Neural cell (in vitro differentiated cells): ENCODE results near the gene FCHO1. TPM values are rescaled to one million over a fixed set of nuclear protein-coding genes. Genes with fewer than 3 reads are reported as not detected.

ENCODE experiments used
- H2AFZ ChIP-seq: fragments of 200-600, 300-800 bp; sonication (generic), shearing (Covaris generic); 2 replicates; pipeline ENCODE4 v1.6.0; 2014; ENCODE audit warnings: low read depth, mild to moderate bottlenecking, antibody characterized with exemption, low read length, moderate library complexity
- H3F3A ChIP-seq: fragments of 200-600 bp; shearing (Covaris generic); 2 replicates; pipeline ENCODE4 v1.6.1; 2016; ENCODE audit warnings: mild to moderate bottlenecking, moderate library complexity, mixed read lengths, antibody characterized with exemption, low read length; ENCODE audit not compliant: insufficient read depth, poor library complexity, severe bottlenecking
- H3K27ac ChIP-seq: fragments of 200-600, 300-800 bp; sonication (generic), shearing (Covaris generic); 2 replicates; pipeline ENCODE4 v1.5.1; 2014; ENCODE audit warnings: mild to moderate bottlenecking, low read length, moderate library complexity
- H3K27me3 ChIP-seq: fragments of 300-800, 200-600 bp; sonication (generic), shearing (Covaris generic); 2 replicates; pipeline ENCODE4 v1.6.0; 2014; ENCODE audit warnings: mild to moderate bottlenecking, low read depth, low read length, moderate library complexity; ENCODE audit not compliant: insufficient read depth
- H3K36me3 ChIP-seq: fragments of 300-800, 200-600 bp; sonication (generic), shearing (Covaris generic); 2 replicates; pipeline ENCODE4 v1.5.1; 2014; ENCODE audit warnings: mild to moderate bottlenecking, antibody characterized with exemption, low read length, moderate library complexity; ENCODE audit not compliant: insufficient read depth
- H3K4me2 ChIP-seq: fragments of 300-800, 200-600 bp; sonication (generic), shearing (Covaris generic); 2 replicates; pipeline ENCODE4 v1.6.0; 2014; ENCODE audit warnings: mild to moderate bottlenecking, low read length
- H3K4me3 ChIP-seq: fragments of 300-800, 200-600 bp; sonication (generic), shearing (Covaris generic); 2 replicates; pipeline ENCODE4 v1.5.1; 2014; ENCODE audit warnings: mild to moderate bottlenecking, low read length, moderate library complexity
- H3K79me2 ChIP-seq: fragments of 200-600 bp; shearing (Covaris generic); replicated peaks from 2 replicates; pipeline ENCODE4 v1.6.0; 2014; ENCODE audit warnings: mild to moderate bottlenecking, low read length, moderate library complexity; ENCODE audit not compliant: insufficient read depth
- H3K9ac ChIP-seq: fragments of 300-800, 200-600 bp; sonication (generic), shearing (Covaris generic); 2 replicates; pipeline ENCODE4 v1.6.1; 2016; ENCODE audit warnings: mild to moderate bottlenecking, low read length, mixed read lengths
- H3K9me2 ChIP-seq: fragments of 200-600 bp; shearing (Covaris generic); 2 replicates; pipeline ENCODE4 v1.6.1; 2016; ENCODE audit warnings: mild to moderate bottlenecking, low read length, mixed read lengths; ENCODE audit not compliant: insufficient read depth
- H3K9me3 ChIP-seq: fragments of 200-600, 300-800 bp; sonication (generic), shearing (Covaris generic); 2 replicates; pipeline ENCODE4 v1.6.1; 2016; ENCODE audit warnings: mild to moderate bottlenecking, mixed run types, low read length, moderate library complexity, mixed read lengths
- H4K20me1 ChIP-seq: fragments of 200-600 bp; shearing (Covaris generic); 2 replicates; pipeline ENCODE4 v1.6.1; 2016; ENCODE audit warnings: mild to moderate bottlenecking, mixed run types; ENCODE audit not compliant: insufficient read depth
- CTCF ChIP-seq: fragments of 450-650 bp; IDR thresholded peaks from 2 replicates; pipeline ENCODE4 v1.5.1; 2014; ENCODE audit warnings: antibody characterized with exemption, mild to moderate bottlenecking, moderate library complexity; ENCODE audit not compliant: poor library complexity, severe bottlenecking
- EP300 ChIP-seq: fragments of 450-650 bp; conservative IDR thresholded peaks from 2 replicates; pipeline ENCODE4 v1.6.1; 2014; ENCODE audit warnings: antibody characterized with exemption, mild to moderate bottlenecking, moderate library complexity; ENCODE audit not compliant: poor library complexity, severe bottlenecking
- EZH2 ChIP-seq: fragments of 200-600, 300-800 bp; shearing (Covaris generic), sonication (generic); IDR thresholded peaks from 2 replicates; pipeline ENCODE4 v1.6.1; 2014; ENCODE audit warnings: antibody characterized with exemption, low read length, borderline replicate concordance, mild to moderate bottlenecking; ENCODE audit not compliant: insufficient read depth, poor library complexity, severe bottlenecking
- MXI1 ChIP-seq: fragments of 450-650 bp; conservative IDR thresholded peaks from 2 replicates; pipeline ENCODE4 v1.6.1; 2014; ENCODE audit warnings: antibody characterized with exemption, mild to moderate bottlenecking; ENCODE audit not compliant: poor library complexity, severe bottlenecking
- POLR2AphosphoS5 ChIP-seq: IDR thresholded peaks from 2 replicates; pipeline ENCODE4 v1.6.1; 2012
- RAD21 ChIP-seq: fragments of 450-650 bp; conservative IDR thresholded peaks from 2 replicates; pipeline ENCODE4 v1.6.1; 2014; ENCODE audit warnings: antibody characterized with exemption, mild to moderate bottlenecking, moderate library complexity
- REST ChIP-seq: IDR thresholded peaks from 2 replicates; pipeline ENCODE4 v1.6.1; 2012; ENCODE audit warnings: borderline replicate concordance
- SMC3 ChIP-seq: fragments of 450-650 bp; conservative IDR thresholded peaks from 2 replicates; pipeline ENCODE4 v1.6.1; 2014; ENCODE audit warnings: antibody characterized with exemption, mild to moderate bottlenecking, moderate library complexity; ENCODE audit not compliant: poor library complexity
- TAF1 ChIP-seq: IDR thresholded peaks from 2 replicates; pipeline ENCODE4 v1.6.1; 2012; ENCODE audit warnings: low read depth
- polyA plus RNA-seq: library from polyadenylated mRNA; depleted of rRNA; stranded (reverse); fragments of >200 nt; gene quantifications from 2 replicates; pipeline ENCODE4 v1.2.3, GENCODE V29; 2014

The FCHO1 gene
- polyA plus RNA-seq, 1 donor from 2014 or later = 39.7 TPM

- no peaks in the 10 kb centered on the region for H3K9me3 ChIP-seq
Observed at GRCh38 chr19:17826508-17827056, 75.3 kb downstream of the FCHO1 start.

More at GRCh38 chr19:17826508-17827056, 75.3 kb downstream of the FCHO1 start:
- Histone ChIP-seq H3K79me2 (no peaks in the 10 kb centered on the region), H3K36me3 (no peaks in the 10 kb centered on the region), H2AFZ (no peak overlapping the region), H3K27ac (no peak overlapping the region), H3K9me2 (no peaks in the 10 kb centered on the region), H4K20me1 (no peaks in the 10 kb centered on the region), H3K4me2 (no peak overlapping the region), H3F3A (no peaks in the 10 kb centered on the region), H3K9ac (no peak overlapping the region), H3K27me3 (no peaks in the 10 kb centered on the region), H3K4me3 (no peak overlapping the region)
- TF ChIP-seq EP300 (no peak), REST (no peak), TAF1 (no peak), MXI1 (no peak), RAD21 (no peak), CTCF (no peak), SMC3 (no peak), POLR2AphosphoS5 (no peak), EZH2 (no peak)
